ENCODE measurements around the gene ITPR2.
"Not testable (repeated sequence)": the region's sequence is repeated elsewhere in the genome, so short reads cannot be mapped to it uniquely, and the experiment has no call there.

The ITPR2 gene

GRCh38 chr12:26832822-26833742, at the start of gene ITPR2:
Gene ITPR2, minus strand, starts transcription at chr12:26833194. Its CDS starts 413 bp downstream, at chr12:26832781.
- in situ Hi-C loops (cut with HindIII; ENCODE audit: low pct_ligation_motif_present, low pct_unique_long_range_greater_than_20kb, low sequenced_read_pairs) = no loop called here

GRCh38 chr12:26880625-26881024, 47.6 kb upstream of the ITPR2 start:
- no peak for DNase-seq
- in situ Hi-C loops (cut with HindIII; ENCODE audit: low pct_ligation_motif_present, low pct_unique_long_range_greater_than_20kb, low sequenced_read_pairs) = no loop called here

More at GRCh38 chr12:26832822-26833742, at the start of gene ITPR2:
- peak; percentile 96 for DNase-seq

GRCh38 chr12:26878661-26879119, 45.7 kb upstream of the ITPR2 start:
- DNase-seq = no peak
- in situ Hi-C loops (cut with HindIII; ENCODE audit: low pct_ligation_motif_present, low pct_unique_long_range_greater_than_20kb, low sequenced_read_pairs) = no loop called here

DNA sequence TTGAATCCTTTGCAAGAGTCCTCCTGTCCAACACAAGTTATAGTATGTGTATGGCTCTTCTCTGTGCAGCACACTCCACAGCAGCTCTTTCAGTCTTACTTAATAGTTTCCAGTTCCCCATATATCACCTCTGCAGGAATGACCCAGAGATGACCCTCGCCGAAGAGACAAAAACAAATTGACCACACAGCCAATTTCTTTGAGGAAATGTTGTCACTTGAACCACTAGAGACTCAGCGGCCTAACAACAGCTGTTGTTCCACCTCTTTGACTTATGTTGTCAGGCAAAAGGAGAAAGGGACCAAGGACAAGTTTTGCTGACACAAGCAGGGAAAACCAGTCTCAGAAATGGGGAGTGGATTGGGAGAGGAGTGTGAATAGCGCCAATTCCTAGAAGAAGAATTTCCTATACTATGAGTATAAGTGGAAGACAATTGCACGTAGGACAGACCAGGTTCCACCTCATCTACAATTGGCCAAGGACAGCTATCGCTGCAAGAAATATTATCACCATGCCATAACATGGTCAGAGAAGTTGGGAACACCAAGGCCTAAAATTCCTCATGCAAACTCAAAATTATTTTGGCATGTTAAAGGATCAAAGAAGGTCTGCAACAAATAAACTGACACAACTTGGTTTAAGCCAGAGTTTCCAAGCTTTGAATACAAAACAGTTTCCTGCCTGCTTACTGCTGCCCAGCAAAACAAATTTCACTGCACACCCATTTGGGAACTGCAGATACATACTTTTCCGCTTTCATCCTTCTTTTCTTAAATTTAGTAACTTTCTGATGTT, 41.7 kb upstream of the ITPR2 start:
- DNase-seq = no peak
- in situ Hi-C loops (cut with HindIII; ENCODE audit: low pct_ligation_motif_present, low pct_unique_long_range_greater_than_20kb, low sequenced_read_pairs) = no loop called here

DNA sequence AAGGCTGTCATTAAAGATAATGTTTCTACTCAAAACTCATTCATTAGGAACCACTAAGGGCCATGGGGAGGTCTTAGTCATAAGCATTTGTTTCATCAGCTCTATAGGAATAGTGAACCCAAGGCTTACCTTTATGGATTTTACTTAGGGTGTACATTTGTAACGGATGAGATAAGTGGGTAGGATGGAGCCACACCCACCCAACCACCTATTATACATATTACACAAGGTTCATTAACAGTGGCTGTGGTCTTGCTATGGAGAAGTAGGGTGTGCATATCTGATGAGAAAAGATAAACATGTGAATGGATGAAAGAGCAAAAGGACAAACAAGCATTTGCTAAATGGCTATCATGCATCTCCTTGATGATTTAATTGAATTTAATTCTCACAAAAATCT, 39.6 kb upstream of the ITPR2 start:
- in situ Hi-C loops (cut with HindIII; ENCODE audit: low pct_ligation_motif_present, low pct_unique_long_range_greater_than_20kb, low sequenced_read_pairs) = no loop called here
- DNase-seq = no peak

DNA sequence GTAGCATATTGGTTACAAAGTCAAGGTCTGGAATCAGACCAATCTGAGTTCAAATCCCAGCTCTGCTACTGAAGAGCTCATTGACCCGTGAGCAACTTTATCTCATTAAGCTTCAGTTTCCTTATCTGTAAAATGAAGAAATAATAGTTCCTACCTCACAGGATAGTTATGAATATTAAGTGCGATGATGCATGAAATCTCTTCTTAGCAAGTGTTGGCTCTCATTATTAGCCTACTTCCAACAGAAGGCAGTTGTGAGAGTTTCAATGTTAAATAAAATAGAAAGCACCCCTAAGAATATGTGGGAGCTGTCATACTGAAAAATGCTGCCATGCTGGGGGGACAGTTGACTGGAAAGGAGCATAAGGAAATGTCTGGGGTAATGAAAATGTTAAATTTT, 39.0 kb upstream of the ITPR2 start:
- in situ Hi-C loops (cut with HindIII; ENCODE audit: low pct_ligation_motif_present, low pct_unique_long_range_greater_than_20kb, low sequenced_read_pairs) = no loop called here
- no peak for DNase-seq

GRCh38 chr12:26870491-26871419, 37.8 kb upstream of the ITPR2 start:
- in situ Hi-C loops (cut with HindIII; ENCODE audit: low pct_ligation_motif_present, low pct_unique_long_range_greater_than_20kb, low sequenced_read_pairs) = no loop called here

GRCh38 chr12:26869908-26870459, 37.0 kb upstream of the ITPR2 start:
- DNase-seq = no peak

More at GRCh38 chr12:26870491-26871419, 37.8 kb upstream of the ITPR2 start:
- no peak for DNase-seq

GRCh38 chr12:26869104-26869494, 36.1 kb upstream of the ITPR2 start:
- in situ Hi-C loops (cut with HindIII; ENCODE audit: low pct_ligation_motif_present, low pct_unique_long_range_greater_than_20kb, low sequenced_read_pairs) = no loop called here
- DNase-seq = no peak

More at GRCh38 chr12:26869908-26870459, 37.0 kb upstream of the ITPR2 start:
- in situ Hi-C loops (cut with HindIII; ENCODE audit: low pct_ligation_motif_present, low pct_unique_long_range_greater_than_20kb, low sequenced_read_pairs) = no loop called here

GRCh38 chr12:26868447-26869103, 35.6 kb upstream of the ITPR2 start:
- in situ Hi-C loops (cut with HindIII; ENCODE audit: low pct_ligation_motif_present, low pct_unique_long_range_greater_than_20kb, low sequenced_read_pairs) = no loop called here
- no peak for DNase-seq

DNA sequence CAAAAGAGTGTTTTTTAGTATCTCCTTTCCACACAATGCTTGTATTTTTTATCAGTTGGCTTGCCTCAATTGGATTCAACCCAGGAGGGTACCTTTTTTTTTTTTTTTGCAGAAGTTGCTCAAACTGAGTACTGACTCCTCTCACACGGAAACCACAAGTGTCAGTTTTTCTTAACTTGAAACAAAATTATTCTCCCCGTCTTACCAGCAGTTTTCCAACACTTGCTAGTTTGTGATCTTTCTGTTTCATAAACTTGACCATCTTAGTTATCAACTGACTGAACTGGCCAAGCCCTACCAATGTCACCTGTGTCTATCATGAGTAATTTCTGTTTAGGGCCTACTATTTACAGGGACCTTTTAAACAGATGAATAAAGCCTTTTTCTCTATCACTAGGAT, 34.1 kb upstream of the ITPR2 start:
- in situ Hi-C loops (cut with HindIII; ENCODE audit: low pct_ligation_motif_present, low pct_unique_long_range_greater_than_20kb, low sequenced_read_pairs) = no loop called here
- no peak for DNase-seq

DNA sequence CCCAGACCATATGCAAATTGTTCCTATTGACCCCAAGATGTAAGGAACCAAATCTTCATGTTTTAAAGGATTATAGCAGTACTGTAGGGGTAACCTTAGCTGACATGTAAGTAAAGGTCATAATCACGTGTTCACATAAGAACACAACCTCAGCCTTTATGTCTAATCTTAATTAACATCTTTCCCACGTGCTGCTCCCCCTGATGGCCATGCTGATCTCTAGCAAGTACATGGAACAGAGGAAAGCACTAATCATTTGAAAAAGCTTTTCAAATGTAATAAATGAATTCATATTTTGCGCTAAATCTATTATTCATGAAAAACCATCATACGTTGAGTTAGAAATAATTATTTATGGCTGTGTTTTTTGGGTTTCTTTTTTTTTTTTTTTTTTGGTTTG, 30.5 kb upstream of the ITPR2 start:
- in situ Hi-C loops (cut with HindIII; ENCODE audit: low pct_ligation_motif_present, low pct_unique_long_range_greater_than_20kb, low sequenced_read_pairs) = no loop called here
- DNase-seq = peak; percentile 13

DNA sequence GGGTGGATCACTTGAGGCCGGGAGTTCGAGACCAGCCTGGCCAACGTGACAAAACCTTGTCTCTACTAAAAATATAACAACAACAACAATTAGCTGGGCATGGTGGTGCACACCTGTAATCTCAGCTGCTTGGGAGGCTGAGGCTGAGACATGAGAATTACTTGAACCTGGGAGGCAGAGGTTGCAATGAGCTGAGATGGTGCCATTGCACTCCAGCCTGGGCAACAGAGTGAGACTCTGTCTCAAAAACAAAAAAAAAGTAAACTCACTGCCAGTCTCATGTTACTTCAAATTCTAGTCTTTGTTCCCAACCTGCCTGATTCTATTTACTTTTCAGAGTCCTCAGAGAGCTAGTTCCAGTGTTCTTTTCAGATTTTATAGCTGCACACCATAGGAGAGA, 29.8 kb upstream of the ITPR2 start:
- DNase-seq; in situ Hi-C loops (cut with HindIII; ENCODE audit: low pct_ligation_motif_present, low pct_unique_long_range_greater_than_20kb, low sequenced_read_pairs): not testable (repeated sequence)

DNA sequence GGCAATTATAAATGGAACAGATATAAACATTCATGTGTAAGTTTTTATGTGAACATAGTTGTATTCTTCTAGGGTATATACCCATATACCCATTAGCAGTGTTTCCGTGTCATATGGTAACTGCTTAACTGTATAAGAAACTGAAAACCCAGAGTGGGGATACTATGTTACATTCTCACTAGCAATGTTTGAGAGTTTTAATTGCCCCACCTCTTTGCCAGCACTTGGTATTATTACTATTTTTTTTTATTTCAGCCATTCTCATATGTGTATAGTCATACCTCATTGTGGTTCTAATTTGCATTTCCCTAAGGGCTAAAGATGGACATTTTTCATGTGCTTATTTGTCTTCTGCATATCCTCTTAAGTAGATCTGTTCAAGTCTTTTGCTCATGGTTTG, 28.7 kb upstream of the ITPR2 start:
- in situ Hi-C loops (cut with HindIII; ENCODE audit: low pct_ligation_motif_present, low pct_unique_long_range_greater_than_20kb, low sequenced_read_pairs) = no loop called here
- DNase-seq = no peak

GRCh38 chr12:26857465-26858176, 24.6 kb upstream of the ITPR2 start:
- in situ Hi-C loops (cut with HindIII; ENCODE audit: low pct_ligation_motif_present, low pct_unique_long_range_greater_than_20kb, low sequenced_read_pairs) = no loop called here

DNA sequence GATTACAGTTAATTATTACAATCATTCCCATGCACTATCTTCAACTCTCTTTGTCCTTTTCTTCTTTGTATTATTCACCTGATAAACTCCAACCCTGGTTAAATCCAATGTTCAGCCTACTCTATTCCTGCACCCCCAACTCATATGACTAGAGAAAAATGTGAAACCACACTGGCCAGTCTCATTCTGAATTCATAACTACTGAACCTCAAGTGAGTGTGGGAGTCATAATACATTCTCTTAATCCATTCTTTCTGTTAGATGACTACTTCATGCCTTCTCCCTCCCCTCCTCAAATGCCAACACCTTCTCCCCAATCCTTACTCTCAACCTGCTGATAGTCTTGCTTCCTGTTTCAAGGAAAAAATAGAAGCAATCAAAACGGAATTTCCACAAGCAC, 22.3 kb upstream of the ITPR2 start:
- DNase-seq = no peak
- in situ Hi-C loops (cut with HindIII; ENCODE audit: low pct_ligation_motif_present, low pct_unique_long_range_greater_than_20kb, low sequenced_read_pairs) = no loop called here

More at GRCh38 chr12:26857465-26858176, 24.6 kb upstream of the ITPR2 start:
- DNase-seq = no peak

GRCh38 chr12:26854031-26854390, 21.0 kb upstream of the ITPR2 start:
- in situ Hi-C loops (cut with HindIII; ENCODE audit: low pct_ligation_motif_present, low pct_unique_long_range_greater_than_20kb, low sequenced_read_pairs) = no loop called here
- no peak for DNase-seq

Measured in ACHN (cell line).